H1 (cell line): ENCODE measurements around the gene ZNF423. TPM values are rescaled to one million over a fixed set of nuclear protein-coding genes. Genes with fewer than 3 reads are reported as not detected.

Source experiments
- CTCF ChIA-PET: fragments of 300-600 bp; sonication (Branson Sonifier 250); formaldehyde crosslinking; loops from one replicate; lab custom pipeline; 2021; ENCODE audit not compliant: partially characterized antibody; lab: Charles Lee
- POLR2A ChIA-PET: fragments of 300-600 bp; sonication (Branson Sonifier 250); formaldehyde crosslinking; loops from one replicate; lab custom pipeline; 2021; ENCODE audit warnings: inconsistent platforms; ENCODE audit not compliant: partially characterized antibody; lab: Charles Lee
- DNase-seq, 2 experiments: peaks; one replicate each; pipeline versions ENCODE4 v3.0.0 to v3.0.0-alpha.2; 2010 to 2022; ENCODE audit warnings: low spot score in 2 of 2, low read depth in 1 of 2, mixed read lengths in 1 of 2
- FAIRE-seq: peaks from 2 replicates; lab custom pipeline; 2011; peaks lifted over from hg19 to GRCh38; lab: Jason Lieb, UNC
- H2AFZ ChIP-seq: 2 replicates; pipeline ENCODE4 v1.8.1; 2012; ENCODE audit warnings: low read length, inconsistent platforms
- H2AK5ac ChIP-seq: 2 replicates; pipeline ENCODE4 v1.6.1; 2013; ENCODE audit warnings: low read depth, low read length
- H2BK120ac ChIP-seq: replicated peaks from 2 replicates; pipeline ENCODE3; 2013; ENCODE audit warnings: low read depth, low read length, inconsistent platforms
- H2BK12ac ChIP-seq: 2 replicates; pipeline ENCODE4 v1.6.1; 2013; ENCODE audit warnings: low read depth, low read length
- H2BK15ac ChIP-seq: 2 replicates; pipeline ENCODE4 v1.6.1; 2013; ENCODE audit warnings: low read length
- H2BK20ac ChIP-seq: 2 replicates; pipeline ENCODE4 v1.6.1; 2013; ENCODE audit warnings: low read length
- H2BK5ac ChIP-seq: 2 replicates; pipeline ENCODE4 v1.6.1; 2013; ENCODE audit warnings: low read depth, low read length
- H3K14ac ChIP-seq: 2 replicates; pipeline ENCODE4 v1.6.1; 2013; ENCODE audit warnings: inconsistent platforms; ENCODE audit not compliant: insufficient read length
- H3K18ac ChIP-seq: 2 replicates; pipeline ENCODE4 v1.6.1; 2013; ENCODE audit warnings: low read length; ENCODE audit errors: extremely low read depth
- H3K23ac ChIP-seq: 2 replicates; pipeline ENCODE4 v1.6.1; 2013; ENCODE audit warnings: inconsistent platforms; ENCODE audit not compliant: insufficient read length
- H3K23me2 ChIP-seq: 2 replicates; pipeline ENCODE4 v1.6.1; 2013; ENCODE audit warnings: low read depth, low read length
- H3K27ac ChIP-seq: 2 replicates; pipeline ENCODE4 v1.6.1; 2011; ENCODE audit warnings: low read depth, low read length, inconsistent platforms
- H3K27me3 ChIP-seq, 4 experiments: replicated peaks in 1 of 4; 1 replicate in 1 of 4; 2 replicates in 3 of 4; pipeline versions ENCODE4 v1.6.1 to v1.8.1; 2011 to 2013; ENCODE audit warnings: low read length in 3 of 4, mild to moderate bottlenecking in 3 of 4, inconsistent platforms in 2 of 4, mixed read lengths in 2 of 4, moderate library complexity in 1 of 4; ENCODE audit not compliant: control insufficient read depth in 3 of 4, insufficient read depth in 3 of 4; ENCODE audit errors: extremely low read depth in 1 of 4
- H3K36me3 ChIP-seq, 4 experiments: 2 replicates each; pipeline versions ENCODE4 v1.6.1 to v1.8.1; 2011 to 2013; ENCODE audit warnings: mild to moderate bottlenecking in 4 of 4, low read length in 3 of 4, moderate library complexity in 2 of 4, control low read depth in 1 of 4, inconsistent platforms in 1 of 4; ENCODE audit not compliant: insufficient read depth in 4 of 4, control insufficient read depth in 2 of 4
- H3K4ac ChIP-seq: replicated peaks from 2 replicates; pipeline ENCODE3; 2013; ENCODE audit warnings: low read length, low read depth, mixed read lengths, inconsistent platforms; ENCODE audit not compliant: insufficient read length
- H3K4me1 ChIP-seq, 4 experiments: replicated peaks in 1 of 4; 1 replicate in 1 of 4; 2 replicates in 3 of 4; pipeline versions ENCODE4 v1.6.1 to v1.8.1; 2011 to 2013; ENCODE audit warnings: low read length in 3 of 4, inconsistent platforms in 2 of 4, mixed read lengths in 1 of 4; ENCODE audit not compliant: insufficient read depth in 4 of 4, control insufficient read depth in 3 of 4
- H3K4me2 ChIP-seq, 2 experiments: 2 replicates each; pipeline versions ENCODE4 v1.6.1 to v1.8.1; 2011 to 2013; ENCODE audit warnings: low read depth in 2 of 2, low read length in 2 of 2, control low read depth in 1 of 2, inconsistent platforms in 1 of 2, mild to moderate bottlenecking in 1 of 2; ENCODE audit not compliant: insufficient read depth in 1 of 2
- H3K4me3 ChIP-seq, 4 experiments: fragments of 200-600, 300-600 bp in 1 of 4; sonication (generic), shearing (Covaris generic), sonication (Bioruptor Twin) in 1 of 4; 2 replicates each; pipeline versions ENCODE4 v1.5.1 to v1.8.1; 2011 to 2016; ENCODE audit warnings: low read length in 4 of 4, low read depth in 3 of 4, control low read depth in 2 of 4, inconsistent platforms in 2 of 4, mild to moderate bottlenecking in 2 of 4, mixed read lengths in 1 of 4, moderate library complexity in 1 of 4; ENCODE audit not compliant: insufficient read depth in 2 of 4; ENCODE audit errors: extremely low read depth in 1 of 4
- H3K56ac ChIP-seq: replicated peaks from 2 replicates; pipeline ENCODE3; 2013; ENCODE audit warnings: low read depth, mild to moderate bottlenecking, mixed read lengths, low read length, inconsistent platforms; ENCODE audit not compliant: insufficient read length
- H3K79me1 ChIP-seq: 2 replicates; pipeline ENCODE4 v1.6.1; 2013; ENCODE audit warnings: low read depth, low read length, control low read depth
- H3K79me2 ChIP-seq, 2 experiments: 2 replicates each; pipeline versions ENCODE4 v1.6.1 to v1.8.1; 2012 to 2013; ENCODE audit warnings: low read length in 2 of 2, mild to moderate bottlenecking in 2 of 2, inconsistent platforms in 1 of 2; ENCODE audit not compliant: insufficient read depth in 2 of 2, control insufficient read depth in 1 of 2
- H3K9ac ChIP-seq, 4 experiments: replicated peaks in 1 of 4; 1 replicate in 1 of 4; 2 replicates in 3 of 4; pipeline versions ENCODE4 v1.6.1 to v1.8.1; 2011 to 2013; ENCODE audit warnings: low read depth in 3 of 4, low read length in 3 of 4, control low read depth in 2 of 4, mild to moderate bottlenecking in 2 of 4, moderate library complexity in 2 of 4, inconsistent platforms in 1 of 4; ENCODE audit errors: extremely low read depth in 1 of 4
- H3K9me3 ChIP-seq, 2 experiments: 2 replicates each; pipeline versions ENCODE4 v1.6.1 to v1.8.1; 2012 to 2013; ENCODE audit warnings: mild to moderate bottlenecking in 2 of 2, moderate library complexity in 2 of 2, control low read depth in 1 of 2, inconsistent platforms in 1 of 2, low read depth in 1 of 2, low read length in 1 of 2, mixed read lengths in 1 of 2; ENCODE audit not compliant: insufficient read depth in 2 of 2
- H4K20me1 ChIP-seq, 2 experiments: replicated peaks in 1 of 2; 2 replicates each; pipeline versions ENCODE3 to v1.8.1; 2011 to 2013; ENCODE audit warnings: inconsistent platforms in 2 of 2, low read length in 2 of 2, mild to moderate bottlenecking in 1 of 2; ENCODE audit not compliant: insufficient read depth in 2 of 2, control insufficient read depth in 1 of 2
- H4K5ac ChIP-seq: 2 replicates; pipeline ENCODE4 v1.6.1; 2013; ENCODE audit warnings: low read length, low read depth, mixed read lengths, inconsistent platforms; ENCODE audit not compliant: insufficient read length
- H4K8ac ChIP-seq: 2 replicates; pipeline ENCODE4 v1.8.0; 2013; ENCODE audit warnings: mild to moderate bottlenecking, moderate library complexity, low read length, inconsistent platforms; ENCODE audit not compliant: insufficient read depth; ENCODE audit errors: extremely low read depth
- H4K91ac ChIP-seq: replicated peaks from 2 replicates; pipeline ENCODE3; 2013; ENCODE audit warnings: low read length, mixed read lengths, inconsistent platforms; ENCODE audit not compliant: insufficient read length
- BCL11A ChIP-seq, 2 experiments: IDR thresholded peaks; one replicate each; pipeline ENCODE4 v1.6.1; 2011; ENCODE audit warnings: low read depth in 2 of 2, low read length in 2 of 2, mild to moderate bottlenecking in 2 of 2
- GABPA ChIP-seq: IDR thresholded peaks from 2 replicates; pipeline ENCODE4 v1.6.1; 2011; ENCODE audit warnings: mild to moderate bottlenecking, low read length, moderate library complexity, borderline replicate concordance; ENCODE audit not compliant: insufficient read depth
- GTF2F1 ChIP-seq: IDR thresholded peaks from 2 replicates; pipeline ENCODE4 v1.6.1; 2012; ENCODE audit warnings: low read depth, low read length, improper control_type of control experiment, borderline replicate concordance
- POLR2AphosphoS5 ChIP-seq: IDR thresholded peaks from 2 replicates; pipeline ENCODE4 v1.6.1; 2011; ENCODE audit warnings: low read depth, low read length
- SP2 ChIP-seq: IDR thresholded peaks from 2 replicates; pipeline ENCODE4 v1.6.1; 2012; ENCODE audit warnings: mild to moderate bottlenecking, low read length, inconsistent platforms
- SUZ12 ChIP-seq: fragments of 200-600 bp; sonication (generic); IDR thresholded peaks from 2 replicates; pipeline ENCODE4 v1.6.1; 2012; ENCODE audit warnings: mild to moderate bottlenecking, inconsistent platforms, low read length, moderate library complexity, mixed read lengths
- TAF7 ChIP-seq: optimal IDR thresholded peaks from 2 replicates; pipeline ENCODE3; 2011; ENCODE audit warnings: low read depth, mild to moderate bottlenecking, inconsistent platforms, low read length, moderate library complexity, borderline replicate concordance
- TCF12 ChIP-seq: IDR thresholded peaks from 2 replicates; pipeline ENCODE4 v1.6.1; 2011; ENCODE audit warnings: low read depth, mild to moderate bottlenecking, low read length
- USF2 ChIP-seq: IDR thresholded peaks from 2 replicates; pipeline ENCODE4 v1.6.1; 2011; ENCODE audit warnings: low read length, improper control_type of control experiment
- WGBS, 2 experiments: shearing (Covaris generic) in 1 of 2; methylation state at CpG; one replicate each; pipeline versions ENCODE4 v1.1.6 to v1.1.7; 2013 to 2015; ENCODE audit warnings: low lambda C conversion rate in 2 of 2, mixed read lengths in 2 of 2, inconsistent platforms in 1 of 2, low coverage in 1 of 2, missing lambda C conversion rate in 1 of 2; ENCODE audit not compliant: insufficient replicate concordance in 2 of 2, insufficient coverage in 1 of 2, insufficient read length in 1 of 2; ENCODE audit errors: extremely low coverage in 1 of 2, missing lambda C conversion rate in 1 of 2; 5-methylcytosine and 5-hydroxymethylcytosine counted together
- polyA plus RNA-seq, 7 experiments: library from polyadenylated mRNA; depleted of rRNA in 3 of 7; stranded (reverse) in 5 of 7; unstranded in 2 of 7; fragments of >200 nt in 5 of 7; fragments of 200-250 nt in 2 of 7; gene quantifications; 1 replicate in 5 of 7; 2 replicates in 1 of 7; 4 replicates in 1 of 7; pipeline versions ENCODE4 v1.2.1 to v1.2.3, GENCODE V29; 2011 to 2013; ENCODE audit warnings: missing spikeins in 2 of 7, mixed read lengths in 2 of 7
- total RNA-seq: library from RNA; stranded (reverse); fragmentation: NEBNext Ultra II Directional; extraction: Animal tissue kit (Norgen Biotek cat#: 25700); gene quantifications from 2 replicates; pipeline ENCODE4 v1.2.1, GENCODE V29; 2021

ZNF423 gene
- total and polyA plus RNA-seq, 2 of the 8 experiments (the other 6 are each of a cell fraction or from before 2014, with no cell fraction given) = 38.2 to 52.3 TPM

- CTCF ChIA-PET = interaction anchor here (1.2 to 1.7 kb wide), 2 partner anchors 18 to 102 kb away, joined by 4 to 9 read pairs; no protein-coding TSS in a partner anchor
Measured at GRCh38 chr16:49490321-49490705, 365.6 kb downstream of the ZNF423 start.

More at GRCh38 chr16:49490321-49490705, 365.6 kb downstream of the ZNF423 start:
- Histone ChIP-seq H4K91ac (no peak overlapping the region), H3K14ac (no peak overlapping the region), H4K5ac (no peak overlapping the region), H2BK20ac (no peak overlapping the region; the same call in 1 of the 2 replicates), H3K4me3 (no peak overlapping the region), H2BK15ac (no peak overlapping the region), H2BK120ac (no peak overlapping the region), H3K4me1 (peaks cover 0 to 16% (median 5%) of the 10 kb centered on the region in 4 experiments; a peak in 6 of 7 replicates), H4K20me1 (peaks cover 0 to 2% of the 10 kb centered on the region in 2 experiments), H3K4ac (no peak overlapping the region), H3K27me3 (no peaks in the 10 kb centered on the region), H3K9ac (no peak overlapping the region), H3K27ac (no peak overlapping the region), H2BK12ac (no peak overlapping the region), H3K79me2 (no peaks in the 10 kb centered on the region), H2AK5ac (no peak overlapping the region), H3K23ac (no peak overlapping the region), H3K18ac (no peak overlapping the region), H3K9me3 (no peaks in the 10 kb centered on the region), H3K56ac (no peak overlapping the region), H2AFZ (no peak overlapping the region), H3K4me2 (no peak overlapping the region), H3K23me2 (no peaks in the 10 kb centered on the region; the same call in 1 of the 2 replicates), H4K8ac (no peak overlapping the region; the same call in 1 of the 2 replicates), H3K79me1 (no peaks in the 10 kb centered on the region), H2BK5ac (no peak overlapping the region)
- WGBS, 2 experiments = 86% methylated on average over 8 of the region's 8 CpGs; no CpG with 5 or more reads in 1 of the 2 experiments
- DNase-seq (no peak), FAIRE-seq (no peak)
- TF ChIP-seq GTF2F1 (no peak), BCL11A (IDR thresholded peaks at IDR 0.05; ENCODE audit: low read depth in 2 of 2, low read length in 2 of 2) (no peak), TAF7 (no peak), POLR2AphosphoS5 (no peak), TCF12 (no peak), SP2 (no peak), SUZ12 (no peak), USF2 (no peak), GABPA (no peak)
- TF ChIP-seq, all 59 proteins: peak for 0
- POLR2A ChIA-PET = no interaction called here
- H3K36me3 ChIP-seq = no peaks in the 10 kb centered on the region
